HG02938 (cell line): ENCODE results near the gene RAET1L.
"Not testable (repeated sequence)": the region's sequence is repeated elsewhere in the genome, so short reads cannot be mapped to it uniquely, and the experiment has no call there.

Source experiments
- ATAC-seq: cut with Tn5 transposase; IDR thresholded peaks from one replicate; pipeline ENCODE4 v1.9.1; 2021; ENCODE audit warnings: mild to moderate bottlenecking, moderate library complexity; ENCODE audit not compliant: unreplicated experiment

RAET1L gene

GRCh38 chr6:150017186-150017521, 8.2 kb downstream of the RAET1L start:
- not testable (repeated sequence) for ATAC-seq

- ATAC-seq, result peak; percentile 70
Observed at GRCh38 chr6:150016324-150017185, 8.8 kb downstream of the RAET1L start.

- ATAC-seq, result not testable (repeated sequence)
Observed at GRCh38 chr6:150015281-150016001, 9.9 kb downstream of the RAET1L start.

GRCh38 chr6:150014623-150015280, 10.6 kb downstream of the RAET1L start:
- not testable (repeated sequence) for ATAC-seq

GRCh38 chr6:150013785-150014622, 11.3 kb downstream of the RAET1L start:
- not testable (repeated sequence) for ATAC-seq

- ATAC-seq, result not testable (repeated sequence)
Observed at GRCh38 chr6:150012846-150013784, 12.2 kb downstream of the RAET1L start.

GRCh38 chr6:150008588-150008987, 16.7 kb downstream of the RAET1L start:
- no peak for ATAC-seq

GRCh38 chr6:150006961-150007464, 18.3 kb downstream of the RAET1L start:
- no peak for ATAC-seq

GRCh38 chr6:150005761-150006651, 19.3 kb downstream of the RAET1L start:
- ATAC-seq, result no peak

- ATAC-seq, result peak; percentile 46
Observed at GRCh38 chr6:150004783-150005717, 20.3 kb downstream of the RAET1L start.

- peak; percentile 30 for ATAC-seq
Observed at GRCh38 chr6:150004101-150004782, 21.1 kb downstream of the RAET1L start.

- not testable (repeated sequence) for ATAC-seq
Observed at GRCh38 chr6:150003599-150003998, 21.7 kb downstream of the RAET1L start.

- ATAC-seq, result no peak
Observed at GRCh38 chr6:150002710-150003109, 22.6 kb downstream of the RAET1L start.

GRCh38 chr6:150001295-150002008, 23.9 kb downstream of the RAET1L start:
- peak; percentile 43 for ATAC-seq

- no peak for ATAC-seq
Observed at GRCh38 chr6:149999636-150000035, 25.7 kb downstream of the RAET1L start.

GRCh38 chr6:149995971-149996370, 29.4 kb downstream of the RAET1L start:
- ATAC-seq, result no peak
